Measurements from ENCODE around the gene GPATCH2L. TPM values are rescaled to one million over a fixed set of nuclear protein-coding genes. Genes with fewer than 3 reads are reported as not detected.

The GPATCH2L gene
- polyA plus RNA-seq, 2 of the 4 experiments (the other 2 are of a cell fraction), result 19.6 to 30.9 TPM

DNA sequence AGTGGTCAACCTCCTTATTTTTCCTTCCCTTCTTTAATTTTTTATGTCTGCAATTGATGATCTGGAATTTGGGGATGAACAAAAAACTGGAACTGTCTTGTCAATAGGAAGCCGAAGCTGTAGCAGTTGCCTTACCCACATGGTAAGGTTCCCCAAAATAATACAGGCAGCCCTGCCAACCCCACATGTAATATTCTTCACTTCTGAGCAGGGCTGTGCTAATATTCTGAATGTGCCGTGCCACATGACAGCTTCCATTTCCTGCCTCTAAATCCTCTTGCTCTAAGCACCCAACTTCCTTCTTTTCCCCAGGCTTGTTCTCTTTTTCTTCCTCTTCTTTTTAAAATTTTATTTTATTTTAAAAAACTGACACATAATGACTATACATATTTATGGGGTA lies 39.6 kb downstream of the GPATCH2L start:
- DNase-seq (ENCODE audit: low read depth in 1 of 2, low spot score in 1 of 2) (no peak), FAIRE-seq (no peak), ATAC-seq (no peak)
- Histone ChIP-seq H3K9me3 (no peaks in the 10 kb centered on the region), H3K27ac (no peak overlapping the region), H3K4me1 (0 out of 3 replicates have a peak, but pooled peaks cover 5% of the 10 kb centered on the region), H3K4me3 (no peak overlapping the region), H3K4me2 (no peak overlapping the region)
- ChIA-PET CTCF (interaction anchor here (0.6 to 1.2 kb wide), 3 partner anchors 10 to 308 kb away, joined by 3 to 6 read pairs (median 4); no protein-coding TSS in a partner anchor), POLR2A (no interaction called here)
- WGBS (ENCODE audit: missing lambda C conversion rate), result 94% methylated on average over 2 of the region's 2 CpGs
- no peak for TF ChIP-seq ESRRA (IDR thresholded peaks at IDR 0.05; ENCODE audit: borderline replicate concordance, low read length)
- TF ChIP-seq FOSL2 (IDR thresholded peaks at IDR 0.05), result no peak
- TF ChIP-seq FOSL2 (CRISPR knock-in tag; IDR thresholded peaks at IDR 0.05), result no peak
- no peak for TF ChIP-seq HOXB13 (CRISPR knock-in tag; IDR thresholded peaks at IDR 0.05; ENCODE audit: low read depth)
- TF ChIP-seq JUNB (IDR thresholded peaks at IDR 0.05), result no peak
- no peak for TF ChIP-seq TFCP2L1 (CRISPR knock-in tag; IDR thresholded peaks at IDR 0.05)
- no peak for TF ChIP-seq PBX3 (IDR thresholded peaks at IDR 0.05)
- no peak for TF ChIP-seq CBX2 (IDR thresholded peaks at IDR 0.05; ENCODE audit: borderline replicate concordance, low read depth)
- TF ChIP-seq, protein P1, sequence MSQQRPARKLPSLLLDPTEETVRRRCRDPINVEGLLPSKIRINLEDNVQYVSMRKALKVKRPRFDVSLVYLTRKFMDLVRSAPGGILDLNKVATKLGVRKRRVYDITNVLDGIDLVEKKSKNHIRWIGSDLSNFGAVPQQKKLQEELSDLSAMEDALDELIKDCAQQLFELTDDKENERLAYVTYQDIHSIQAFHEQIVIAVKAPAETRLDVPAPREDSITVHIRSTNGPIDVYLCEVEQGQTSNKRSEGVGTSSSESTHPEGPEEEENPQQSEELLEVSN (IDR thresholded peaks at IDR 0.05; ENCODE audit: borderline replicate concordance, low read depth), result no peak
- TF ChIP-seq PHF8 (IDR thresholded peaks at IDR 0.05; ENCODE audit: borderline replicate concordance, low read depth), result no peak
- no peak for TF ChIP-seq HOXB5 (CRISPR knock-in tag; IDR thresholded peaks at IDR 0.05)
- no peak for TF ChIP-seq EHMT2 (IDR thresholded peaks at IDR 0.05; ENCODE audit: low read depth)

- POLR2A ChIA-PET, result no interaction called here
- H3K4me3 ChIP-seq, result no peak overlapping the region
- H3K9me3 ChIP-seq, result no peaks in the 10 kb centered on the region
- no peak overlapping the region for H3K4me2 ChIP-seq
- H3K27ac ChIP-seq, result no peak overlapping the region
- WGBS (ENCODE audit: missing lambda C conversion rate), result 87% methylated on average over 1 of the region's 1 CpG
- CTCF ChIA-PET, result no interaction called here
- no peak for TF ChIP-seq ZSCAN20 (CRISPR knock-in tag; IDR thresholded peaks at IDR 0.05)
- no peak for TF ChIP-seq HMGXB4 (CRISPR knock-in tag; IDR thresholded peaks at IDR 0.05; ENCODE audit: borderline replicate concordance)
- no peak for TF ChIP-seq POLR2A (IDR thresholded peaks at IDR 0.05; ENCODE audit: low read length)
- TF ChIP-seq GATA3 (IDR thresholded peaks at IDR 0.05; ENCODE audit: borderline replicate concordance), result no peak
- no peak for TF ChIP-seq MAZ (IDR thresholded peaks at IDR 0.05; ENCODE audit: borderline replicate concordance, low read depth, low read length)
- TF ChIP-seq CHD4 (IDR thresholded peaks at IDR 0.05; ENCODE audit: borderline replicate concordance), result no peak
- no peak for TF ChIP-seq CHD2 (IDR thresholded peaks at IDR 0.05; ENCODE audit: low read length, partially characterized antibody)
- no peak for TF ChIP-seq MYC (IDR thresholded peaks at IDR 0.05; ENCODE audit: borderline replicate concordance, low read length)
- TF ChIP-seq, protein P2, sequence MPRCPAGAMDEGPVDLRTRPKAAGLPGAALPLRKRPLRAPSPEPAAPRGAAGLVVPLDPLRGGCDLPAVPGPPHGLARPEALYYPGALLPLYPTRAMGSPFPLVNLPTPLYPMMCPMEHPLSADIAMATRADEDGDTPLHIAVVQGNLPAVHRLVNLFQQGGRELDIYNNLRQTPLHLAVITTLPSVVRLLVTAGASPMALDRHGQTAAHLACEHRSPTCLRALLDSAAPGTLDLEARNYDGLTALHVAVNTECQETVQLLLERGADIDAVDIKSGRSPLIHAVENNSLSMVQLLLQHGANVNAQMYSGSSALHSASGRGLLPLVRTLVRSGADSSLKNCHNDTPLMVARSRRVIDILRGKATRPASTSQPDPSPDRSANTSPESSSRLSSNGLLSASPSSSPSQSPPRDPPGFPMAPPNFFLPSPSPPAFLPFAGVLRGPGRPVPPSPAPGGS (IDR thresholded peaks at IDR 0.05), result no peak
- no peak for TF ChIP-seq RAD21 (conservative IDR thresholded peaks at IDR 0.05 in 1 of 2, IDR thresholded peaks at IDR 0.05 in 1 of 2)
- no peak for TF ChIP-seq SMC3 (IDR thresholded peaks at IDR 0.05)
- TF ChIP-seq CEBPB (IDR thresholded peaks at IDR 0.05), result no peak
- TF ChIP-seq HEYL (CRISPR knock-in tag; IDR thresholded peaks at IDR 0.05), result no peak
- TF ChIP-seq CTCF (IDR thresholded peaks at IDR 0.05), result no peak
- DNase-seq (ENCODE audit: low read depth in 1 of 2, low spot score in 1 of 2) (no peak), FAIRE-seq (no peak), ATAC-seq (no peak)
- 0 out of 3 replicates have a peak, but pooled peaks cover 5% of the 10 kb centered on the region for H3K4me1 ChIP-seq
Observed at GRCh38 chr14:76193696-76194095, 42.0 kb downstream of the GPATCH2L start.

All from A549 (cell line).